Keratinocyte (primary cell): ENCODE measurements around the gene HOXB4. TPM values are rescaled to one million over a fixed set of nuclear protein-coding genes. Genes with fewer than 3 reads are reported as not detected.

ENCODE experiments used
- DNase-seq: peaks from one replicate; pipeline ENCODE4 v3.0.0-alpha.2; 2011; ENCODE audit warnings: low read depth, missing footprints, low spot score
- FAIRE-seq: peaks from 2 replicates; lab custom pipeline; 2011; peaks lifted over from hg19 to GRCh38; lab: Jason Lieb, UNC
- H2AFZ ChIP-seq: 2 replicates; pipeline ENCODE4 v1.6.0; 2012; ENCODE audit warnings: low read length, control low read depth, inconsistent platforms; ENCODE audit not compliant: control insufficient read depth
- H3K27ac ChIP-seq: 2 replicates; pipeline ENCODE4 v1.5.1; 2011; ENCODE audit warnings: low read length; ENCODE audit not compliant: control insufficient read depth, insufficient read depth
- H3K27me3 ChIP-seq: 3 replicates; pipeline ENCODE4 v1.6.0; 2011; ENCODE audit warnings: low read length; ENCODE audit not compliant: control insufficient read depth, insufficient read depth; ENCODE audit errors: extremely low read depth
- H3K36me3 ChIP-seq, 2 experiments: 2 replicates in 1 of 2; 3 replicates in 1 of 2; pipeline ENCODE4 v1.5.1; 2011; ENCODE audit warnings: low read length in 2 of 2, mild to moderate bottlenecking in 1 of 2; ENCODE audit not compliant: control insufficient read depth in 2 of 2, insufficient read depth in 2 of 2; ENCODE audit errors: extremely low read depth in 1 of 2
- H3K4me1 ChIP-seq: 3 replicates; pipeline ENCODE4 v1.5.1; 2011; ENCODE audit warnings: low read length; ENCODE audit not compliant: control insufficient read depth, insufficient read depth; ENCODE audit errors: extremely low read depth
- H3K4me2 ChIP-seq: 3 replicates; pipeline ENCODE4 v1.6.0; 2011; ENCODE audit warnings: low read depth, low read length; ENCODE audit not compliant: control insufficient read depth, insufficient read depth; ENCODE audit errors: extremely low read depth
- H3K4me3 ChIP-seq, 3 experiments: fragments of 200-600 bp in 1 of 3; sonication (generic) in 1 of 3; 2 replicates in 2 of 3; 3 replicates in 1 of 3; pipeline ENCODE4 v1.5.1; 2011 to 2016; ENCODE audit warnings: low read length in 3 of 3, mild to moderate bottlenecking in 3 of 3, control low read depth in 2 of 3, inconsistent platforms in 1 of 3, low read depth in 1 of 3, mixed read lengths in 1 of 3, mixed run types in 1 of 3, moderate library complexity in 1 of 3; ENCODE audit not compliant: control insufficient read depth in 2 of 3, insufficient read depth in 2 of 3; ENCODE audit errors: extremely low read depth in 1 of 3
- H3K79me2 ChIP-seq: 2 replicates; pipeline ENCODE4 v1.6.0; 2012; ENCODE audit warnings: low read length; ENCODE audit not compliant: control insufficient read depth, insufficient read depth
- H3K9ac ChIP-seq: 3 replicates; pipeline ENCODE4 v1.6.0; 2011; ENCODE audit warnings: low read length; ENCODE audit not compliant: control insufficient read depth, insufficient read depth; ENCODE audit errors: extremely low read depth
- H3K9me1 ChIP-seq: 3 replicates; pipeline ENCODE4 v1.6.0; 2011; ENCODE audit warnings: low read length; ENCODE audit not compliant: control insufficient read depth, insufficient read depth; ENCODE audit errors: extremely low read depth
- H3K9me3 ChIP-seq: 2 replicates; pipeline ENCODE4 v1.5.1; 2012; ENCODE audit warnings: low read depth, low read length; ENCODE audit not compliant: control insufficient read depth
- H4K20me1 ChIP-seq: 3 replicates; pipeline ENCODE4 v1.6.0; 2011; ENCODE audit warnings: low read length; ENCODE audit not compliant: control insufficient read depth, insufficient read depth; ENCODE audit errors: extremely low read depth
- EZH2 ChIP-seq: IDR thresholded peaks from one replicate; pipeline ENCODE4 v1.6.1; 2012; ENCODE audit warnings: inconsistent platforms, mild to moderate bottlenecking, low read length, moderate library complexity
- dilution Hi-C: fragments of 300-500 bp; cut with MboI; formaldehyde crosslinking; loops from one replicate; pipeline ENCODE4 v1.7.0; 2020; ENCODE audit warnings: low sequenced_read_pairs; ENCODE audit not compliant: extremely low pct_ligation_motif_present
- polyA plus RNA-seq, 5 experiments: library from polyadenylated mRNA; depleted of rRNA in 3 of 5; stranded (reverse) in 3 of 5; stranded (forward) in 1 of 5; unstranded in 1 of 5; fragments of >200 nt; gene quantifications; 1 replicate in 1 of 5; 2 replicates in 3 of 5; 3 replicates in 1 of 5; pipeline versions ENCODE4 v1.2.1 to v1.2.3, GENCODE V29; 2011 to 2012; ENCODE audit warnings: missing spikeins in 2 of 5, low read depth in 1 of 5, low replicate concordance in 1 of 5
- TF ChIP-seq, protein P1 (sequence below), 3 experiments: IDR thresholded peaks in 1 of 3; conservative IDR thresholded peaks in 1 of 3; optimal IDR thresholded peaks in 1 of 3; 2 replicates in 2 of 3; 3 replicates in 1 of 3; pipeline versions ENCODE3 to v1.5.1; 2011; ENCODE audit warnings: low read length in 3 of 3, mild to moderate bottlenecking in 3 of 3, moderate library complexity in 2 of 3, control low read depth in 1 of 3, inconsistent platforms in 1 of 3; ENCODE audit not compliant: insufficient read depth in 2 of 3; ENCODE audit errors: extremely low read depth in 1 of 3

HOXB4 gene
- polyA plus RNA-seq, 1 donor (not counting 4 experiments of a cell fraction or from before 2014, with no cell fraction given) = 0.59 TPM

DNA sequence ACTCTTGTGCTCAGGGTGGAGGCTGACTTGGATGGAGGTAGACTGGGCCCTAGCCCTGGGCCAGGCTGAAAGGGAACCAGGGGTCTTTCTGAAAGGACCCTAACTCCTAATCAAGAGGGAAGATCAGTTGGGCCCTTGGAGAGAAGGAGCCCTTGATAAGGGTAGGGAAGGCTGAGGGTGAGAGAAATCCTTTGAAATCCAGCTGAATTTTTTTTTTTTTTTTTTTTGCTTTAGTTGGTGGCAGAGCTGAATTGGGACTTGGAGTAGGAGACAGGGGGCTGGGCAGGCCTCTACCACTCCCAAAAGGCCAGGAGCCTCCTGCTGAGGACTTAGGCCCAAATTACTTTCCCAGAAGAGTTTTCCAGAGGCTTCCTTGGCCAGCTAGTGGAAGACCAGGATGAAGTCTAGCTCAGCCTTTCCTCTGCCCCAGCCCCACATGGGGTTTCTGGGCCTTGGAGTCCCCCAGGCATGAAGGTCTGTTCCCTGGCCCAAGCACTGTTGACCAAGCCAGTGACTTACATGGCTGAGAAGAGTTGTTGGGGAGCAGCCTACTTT is 12.5 kb upstream of the HOXB4 start:
- H3K27me3 ChIP-seq = peaks cover 76% of the 10 kb centered on the region
- no peaks in the 10 kb centered on the region for H3K9me1 ChIP-seq
- H3K27ac ChIP-seq = no peak overlapping the region
- DNase-seq = no peak
- TF ChIP-seq EZH2 = no peak
- TF ChIP-seq, protein P1, sequence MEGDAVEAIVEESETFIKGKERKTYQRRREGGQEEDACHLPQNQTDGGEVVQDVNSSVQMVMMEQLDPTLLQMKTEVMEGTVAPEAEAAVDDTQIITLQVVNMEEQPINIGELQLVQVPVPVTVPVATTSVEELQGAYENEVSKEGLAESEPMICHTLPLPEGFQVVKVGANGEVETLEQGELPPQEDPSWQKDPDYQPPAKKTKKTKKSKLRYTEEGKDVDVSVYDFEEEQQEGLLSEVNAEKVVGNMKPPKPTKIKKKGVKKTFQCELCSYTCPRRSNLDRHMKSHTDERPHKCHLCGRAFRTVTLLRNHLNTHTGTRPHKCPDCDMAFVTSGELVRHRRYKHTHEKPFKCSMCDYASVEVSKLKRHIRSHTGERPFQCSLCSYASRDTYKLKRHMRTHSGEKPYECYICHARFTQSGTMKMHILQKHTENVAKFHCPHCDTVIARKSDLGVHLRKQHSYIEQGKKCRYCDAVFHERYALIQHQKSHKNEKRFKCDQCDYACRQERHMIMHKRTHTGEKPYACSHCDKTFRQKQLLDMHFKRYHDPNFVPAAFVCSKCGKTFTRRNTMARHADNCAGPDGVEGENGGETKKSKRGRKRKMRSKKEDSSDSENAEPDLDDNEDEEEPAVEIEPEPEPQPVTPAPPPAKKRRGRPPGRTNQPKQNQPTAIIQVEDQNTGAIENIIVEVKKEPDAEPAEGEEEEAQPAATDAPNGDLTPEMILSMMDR (optimal IDR thresholded peaks at IDR 0.05 in 1 of 3, IDR thresholded peaks at IDR 0.05 in 1 of 3, conservative IDR thresholded peaks at IDR 0.05 in 1 of 3; ENCODE audit: extremely low read depth in 1 of 3, insufficient read depth in 2 of 3, low read length in 3 of 3) = no peak
- no peak overlapping the region for H3K9ac ChIP-seq
- peaks cover 11% of the 10 kb centered on the region for H3K4me1 ChIP-seq
- no peak for FAIRE-seq
- no peaks in the 10 kb centered on the region for H4K20me1 ChIP-seq
- no peak overlapping the region for H3K4me3 ChIP-seq
- H3K4me2 ChIP-seq = no peak overlapping the region
- H3K36me3 ChIP-seq = peaks cover 0 to 2% of the 10 kb centered on the region in 2 experiments
- H3K9me3 ChIP-seq = no peaks in the 10 kb centered on the region
- no peak overlapping the region for H2AFZ ChIP-seq
- dilution Hi-C loops = no loop called here
- H3K79me2 ChIP-seq = no peaks in the 10 kb centered on the region

DNA sequence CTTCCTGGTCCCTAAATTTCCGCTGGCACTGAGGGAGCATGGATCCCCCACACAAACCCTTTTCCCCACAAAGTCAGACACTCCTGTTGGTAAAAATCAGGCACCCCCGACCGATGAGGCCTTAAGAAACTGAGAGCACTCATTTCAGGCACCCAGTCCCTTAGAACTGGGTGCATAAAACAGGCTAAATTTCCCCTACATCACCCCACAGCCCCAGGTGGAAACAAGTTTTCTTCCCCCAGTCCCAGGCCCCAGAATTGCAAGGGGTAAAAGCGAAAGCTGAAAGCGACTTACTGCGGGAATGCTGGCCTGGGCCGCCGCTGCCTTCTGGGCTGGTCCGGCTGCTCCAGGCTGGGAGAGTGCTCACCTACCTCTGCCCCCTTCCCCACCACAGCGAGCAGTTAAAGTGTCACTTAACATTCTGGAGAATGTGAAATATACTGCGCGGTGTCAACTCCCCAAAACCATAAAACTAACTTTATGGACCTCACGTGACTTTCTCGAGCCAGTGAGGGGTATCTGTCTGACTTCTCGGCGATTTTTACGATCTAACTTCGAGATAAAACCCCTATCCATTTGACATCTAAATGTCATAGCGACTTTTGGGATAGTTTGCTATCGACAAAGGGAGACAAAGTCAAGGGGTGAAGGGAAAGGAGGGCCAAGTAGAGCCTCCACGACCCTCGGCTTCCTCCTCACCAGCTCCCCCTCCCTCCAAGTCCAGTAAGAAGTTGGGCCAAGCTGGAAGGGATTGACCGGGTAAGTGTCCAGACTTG is 11.9 kb upstream of the HOXB4 start, which contains the start of gene HOXB3:
Gene HOXB3, minus strand, starts transcription at position 411 of the 776 bp plus-strand sequence. CDS start 37,767 bp downstream, outside the sequence.
- Histone ChIP-seq H3K4me2 (no peak within 1 kb of the TSS), H3K27me3 (peaks cover 71% of the 10 kb centered on the region), H3K9ac (no peak within 1 kb of the TSS), H3K4me3 (no peak within 1 kb of the TSS), H4K20me1 (no peaks in the 10 kb centered on the region), H3K27ac (no peak within 1 kb of the TSS), H3K9me1 (no peaks in the 10 kb centered on the region), H3K9me3 (no peaks in the 10 kb centered on the region), H3K4me1 (peaks cover 15% of the 10 kb centered on the region), H2AFZ (no peak within 1 kb of the TSS), H3K36me3 (peaks cover 0 to 2% of the 10 kb centered on the region in 2 experiments), H3K79me2 (no peaks in the 10 kb centered on the region)
- dilution Hi-C loops = no loop called here
- DNase-seq (no peak), FAIRE-seq (no peak)
- TF ChIP-seq, protein P1 (optimal IDR thresholded peaks at IDR 0.05 in 1 of 3, IDR thresholded peaks at IDR 0.05 in 1 of 3, conservative IDR thresholded peaks at IDR 0.05 in 1 of 3; ENCODE audit: extremely low read depth in 1 of 3, insufficient read depth in 2 of 3, low read length in 3 of 3) = no peak
- TF ChIP-seq EZH2 = no peak
